ENCODE measurements around the gene FOXF2. TPM values are rescaled to one million over a fixed set of nuclear protein-coding genes. Genes with fewer than 3 reads are reported as not detected.

Gene FOXF2
- total RNA-seq, 1 donor from 2014 or later: 0.61 TPM

- TF ChIP-seq EZH2 (IDR thresholded peaks at IDR 0.05; ENCODE audit: insufficient read depth, low read length) (no peak), CTCF (IDR thresholded peaks at IDR 0.05; ENCODE audit: insufficient read depth, low read depth, low read length) (no peak)
- no peak overlapping the region for H3K9ac ChIP-seq (ENCODE audit: low read length)
- Mint-ChIP-seq H3K27me3 (ENCODE audit: low read depth, unreplicated experiment) (peaks cover 29% of the 10 kb centered on the region), H3K4me3 (ENCODE audit: unreplicated experiment) (no peak overlapping the region), H3K9me3 (ENCODE audit: unreplicated experiment) (peaks cover 7% of the 10 kb centered on the region), H3K27ac (ENCODE audit: unreplicated experiment) (peak overlapping the region; percentile 62), H3K4me1 (ENCODE audit: low read depth, unreplicated experiment) (peaks cover 10% of the 10 kb centered on the region), H3K36me3 (ENCODE audit: low read depth, unreplicated experiment) (no peaks in the 10 kb centered on the region)
- no peaks in the 10 kb centered on the region for H3K4me1 ChIP-seq (ENCODE audit: insufficient read depth, low read length)
- no peak overlapping the region for H3K4me3 ChIP-seq (ENCODE audit: insufficient read depth, low read depth, low read length)
- H3K79me2 ChIP-seq (ENCODE audit: insufficient read depth, low read length): no peaks in the 10 kb centered on the region
- no peaks in the 10 kb centered on the region for H3K36me3 ChIP-seq (ENCODE audit: insufficient read depth, low read length)
- no peak for FAIRE-seq
- H3K9me3 ChIP-seq (ENCODE audit: insufficient read depth, low read depth, low read length): no peaks in the 10 kb centered on the region
- DNase-seq (ENCODE audit: low read depth): no peak
- H2AFZ ChIP-seq (ENCODE audit: low read depth, low read length): no peak overlapping the region
- H3K27me3 ChIP-seq (ENCODE audit: insufficient read depth, low read length): peaks cover 7% of the 10 kb centered on the region
- H4K20me1 ChIP-seq (ENCODE audit: insufficient read depth, low read length): no peaks in the 10 kb centered on the region
- no peak overlapping the region for H3K4me2 ChIP-seq (ENCODE audit: low read length)
- H3K27ac ChIP-seq (ENCODE audit: low read depth, low read length): no peak overlapping the region
Measured at GRCh38 chr6:1437553-1438406, 48.4 kb downstream of the FOXF2 start.

- Histone ChIP-seq H4K20me1 (ENCODE audit: insufficient read depth, low read length) (no peaks in the 10 kb centered on the region), H2AFZ (ENCODE audit: low read depth, low read length) (no peak overlapping the region), H3K4me2 (ENCODE audit: low read length) (no peak overlapping the region), H3K27ac (ENCODE audit: low read depth, low read length) (no peak overlapping the region), H3K4me3 (ENCODE audit: insufficient read depth, low read depth, low read length) (no peak overlapping the region), H3K9me3 (ENCODE audit: insufficient read depth, low read depth, low read length) (no peaks in the 10 kb centered on the region), H3K27me3 (ENCODE audit: insufficient read depth, low read length) (peaks cover 8% of the 10 kb centered on the region), H3K79me2 (ENCODE audit: insufficient read depth, low read length) (no peaks in the 10 kb centered on the region), H3K9ac (ENCODE audit: low read length) (no peak overlapping the region), H3K4me1 (ENCODE audit: insufficient read depth, low read length) (no peaks in the 10 kb centered on the region), H3K36me3 (ENCODE audit: insufficient read depth, low read length) (no peaks in the 10 kb centered on the region)
- TF ChIP-seq CTCF (IDR thresholded peaks at IDR 0.05; ENCODE audit: insufficient read depth, low read depth, low read length) (no peak), EZH2 (IDR thresholded peaks at IDR 0.05; ENCODE audit: insufficient read depth, low read length) (no peak)
- Mint-ChIP-seq H3K27me3 (ENCODE audit: low read depth, unreplicated experiment) (peaks cover 34% of the 10 kb centered on the region), H3K9me3 (ENCODE audit: unreplicated experiment) (peaks cover 7% of the 10 kb centered on the region), H3K4me3 (ENCODE audit: unreplicated experiment) (no peak overlapping the region), H3K36me3 (ENCODE audit: low read depth, unreplicated experiment) (no peaks in the 10 kb centered on the region), H3K4me1 (ENCODE audit: low read depth, unreplicated experiment) (peaks cover 10% of the 10 kb centered on the region), H3K27ac (ENCODE audit: unreplicated experiment) (no peak overlapping the region)
- FAIRE-seq: no peak
- no peak for DNase-seq (ENCODE audit: low read depth)
Measured at GRCh38 chr6:1438471-1438881, 49.1 kb downstream of the FOXF2 start.

DNA sequence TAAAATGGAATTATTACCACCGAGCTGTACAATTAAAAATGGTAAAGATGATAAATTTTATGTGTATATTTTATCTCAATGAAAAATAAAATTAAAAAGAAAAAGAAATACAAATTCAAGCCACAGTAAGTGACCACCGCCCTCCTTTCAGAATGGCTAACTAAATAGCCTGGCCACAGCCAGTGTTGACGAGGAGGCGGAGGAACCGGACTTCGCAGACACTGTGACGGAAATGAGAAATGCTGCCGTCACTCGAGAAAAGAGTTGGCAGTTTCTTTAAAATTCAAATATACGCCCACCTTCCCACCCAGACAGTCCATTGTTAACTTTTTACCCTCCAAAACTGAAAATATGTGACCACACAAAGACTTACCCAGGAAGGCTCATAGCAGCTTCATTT is 50.0 kb downstream of the FOXF2 start:
- Histone ChIP-seq H3K4me1 (ENCODE audit: insufficient read depth, low read length) (no peaks in the 10 kb centered on the region), H3K79me2 (ENCODE audit: insufficient read depth, low read length) (no peaks in the 10 kb centered on the region), H3K4me2 (ENCODE audit: low read length) (no peak overlapping the region), H3K9me3 (ENCODE audit: insufficient read depth, low read depth, low read length) (no peaks in the 10 kb centered on the region), H3K36me3 (ENCODE audit: insufficient read depth, low read length) (no peaks in the 10 kb centered on the region), H3K27ac (ENCODE audit: low read depth, low read length) (no peak overlapping the region), H4K20me1 (ENCODE audit: insufficient read depth, low read length) (no peaks in the 10 kb centered on the region), H3K27me3 (ENCODE audit: insufficient read depth, low read length) (peaks cover 8% of the 10 kb centered on the region), H3K4me3 (ENCODE audit: insufficient read depth, low read depth, low read length) (no peak overlapping the region), H2AFZ (ENCODE audit: low read depth, low read length) (no peak overlapping the region), H3K9ac (ENCODE audit: low read length) (no peak overlapping the region)
- peaks cover 34% of the 10 kb centered on the region for H3K27me3 Mint-ChIP-seq (ENCODE audit: low read depth, unreplicated experiment)
- TF ChIP-seq CTCF (IDR thresholded peaks at IDR 0.05; ENCODE audit: insufficient read depth, low read depth, low read length): no peak
- TF ChIP-seq EZH2 (IDR thresholded peaks at IDR 0.05; ENCODE audit: insufficient read depth, low read length): no peak
- DNase-seq (ENCODE audit: low read depth): peak; percentile 3
- H3K9me3 Mint-ChIP-seq (ENCODE audit: unreplicated experiment): peaks cover 7% of the 10 kb centered on the region
- H3K4me1 Mint-ChIP-seq (ENCODE audit: low read depth, unreplicated experiment): peaks cover 10% of the 10 kb centered on the region
- no peak for FAIRE-seq
- H3K4me3 Mint-ChIP-seq (ENCODE audit: unreplicated experiment): no peak overlapping the region
- no peak overlapping the region for H3K27ac Mint-ChIP-seq (ENCODE audit: unreplicated experiment)
- no peaks in the 10 kb centered on the region for H3K36me3 Mint-ChIP-seq (ENCODE audit: low read depth, unreplicated experiment)
